T-cell (primary cell): ENCODE results near the gene RAPGEF1. TPM values are rescaled to one million over a fixed set of nuclear protein-coding genes. Genes with fewer than 3 reads are reported as not detected.

Source experiments
- ATAC-seq, 4 experiments: fragments of 200-7000 bp in 3 of 4; fragments of 150-1000 bp in 1 of 4; cut with Tn5 transposase; replicated peaks in 1 of 4; 1 replicate in 3 of 4; 2 replicates in 1 of 4; pipeline ENCODE4 v1.10.0; 2021; ENCODE audit warnings: moderate library complexity in 3 of 4, mild to moderate bottlenecking in 2 of 4, moderate number of reproducible peaks in 1 of 4
- CTCF ChIA-PET, 2 donors: fragments of 300-600 bp; sonication (Branson Sonifier 250); formaldehyde crosslinking; loops; one replicate each; lab custom pipeline; 2022; ENCODE audit warnings: antibody characterized with exemption in 2 of 2; lab: Charles Lee
- POLR2A ChIA-PET, 2 donors: fragments of 300-600 bp; sonication (Branson Sonifier 250); formaldehyde crosslinking; loops; one replicate each; lab custom pipeline; 2022; ENCODE audit warnings: antibody characterized with exemption in 2 of 2; lab: Charles Lee
- DNase-seq, 35 experiments: peaks; one replicate each; pipeline versions ENCODE4 v3.0.0 to v3.0.0-alpha.2; 2013 to 2023
- H3K27ac ChIP-seq: one replicate; pipeline ENCODE4 v1.5.1; 2013; ENCODE audit warnings: low read length
- H3K27me3 ChIP-seq, 2 experiments: replicated peaks in 1 of 2; 1 replicate in 1 of 2; 2 replicates in 1 of 2; pipeline versions ENCODE4 v1.6.1 to v1.7.0; 2013; ENCODE audit warnings: low read length in 1 of 2, mixed read lengths in 1 of 2; ENCODE audit not compliant: control insufficient read depth in 2 of 2, insufficient read depth in 2 of 2; ENCODE audit errors: extremely low read depth in 1 of 2
- H3K36me3 ChIP-seq, 2 donors: 1 replicate in 1 of 2; 2 replicates in 1 of 2; pipeline versions ENCODE4 v1.6.1 to v1.7.0; 2013; ENCODE audit warnings: low read length in 1 of 2; ENCODE audit not compliant: control insufficient read depth in 2 of 2, insufficient read depth in 1 of 2; ENCODE audit errors: extremely low read depth in 1 of 2
- H3K4me1 ChIP-seq, 2 experiments: 1 replicate in 1 of 2; 2 replicates in 1 of 2; pipeline versions ENCODE4 v1.6.1 to v1.7.0; 2013; ENCODE audit warnings: low read length in 2 of 2, mixed read lengths in 1 of 2; ENCODE audit not compliant: insufficient read depth in 2 of 2, control insufficient read depth in 1 of 2; ENCODE audit errors: extremely low read depth in 1 of 2
- H3K4me3 ChIP-seq, 2 donors: 1 replicate in 1 of 2; 2 replicates in 1 of 2; pipeline versions ENCODE4 v1.5.1 to v1.7.0; 2013; ENCODE audit warnings: mild to moderate bottlenecking in 2 of 2, low read length in 1 of 2, moderate library complexity in 1 of 2; ENCODE audit not compliant: control insufficient read depth in 1 of 2; ENCODE audit errors: extremely low read depth in 1 of 2
- H3K9me3 ChIP-seq: 2 replicates; pipeline ENCODE4 v1.7.0; 2013
- H3K27ac Mint-ChIP-seq, 2 donors: one replicate each; pipeline ENCODE4 v1.8.0; 2020 to 2021; ENCODE audit warnings: mild to moderate bottlenecking in 2 of 2, mixed read lengths in 2 of 2
- H3K27me3 Mint-ChIP-seq, 2 donors: one replicate each; pipeline ENCODE4 v1.8.0; 2021 to 2022; ENCODE audit warnings: mixed read lengths in 2 of 2
- H3K36me3 Mint-ChIP-seq: one replicate; pipeline ENCODE4 v1.8.0; 2021; ENCODE audit warnings: mixed read lengths
- H3K4me1 Mint-ChIP-seq, 3 donors: one replicate each; pipeline ENCODE4 v1.8.0; 2020 to 2022; ENCODE audit warnings: mixed read lengths in 3 of 3, mild to moderate bottlenecking in 1 of 3
- H3K4me3 Mint-ChIP-seq, 3 donors: one replicate each; pipeline ENCODE4 v1.8.0; 2020 to 2022; ENCODE audit warnings: mild to moderate bottlenecking in 3 of 3, mixed read lengths in 3 of 3, moderate library complexity in 3 of 3
- H3K9me3 Mint-ChIP-seq, 3 donors: one replicate each; pipeline ENCODE4 v1.8.0; 2020 to 2022; ENCODE audit warnings: mixed read lengths in 3 of 3
- WGBS: methylation state at CpG from one replicate; pipeline ENCODE4 v1.1.5; 2013; ENCODE audit warnings: missing lambda C conversion rate; ENCODE audit not compliant: insufficient coverage; 5-methylcytosine and 5-hydroxymethylcytosine counted together
- total RNA-seq, 35 experiments: library from RNA in 6 of 35; stranded (reverse) in 6 of 35; fragments of 120-200 nt in 1 of 35; gene quantifications; one replicate each; pipeline versions ENCODE4 v1.2.1 to v1.2.4 and lab custom pipeline; 2013 to 2026

RAPGEF1 gene
- total RNA-seq, 5 donors from 2014 or later (not counting 1 experiment from before 2014, with no cell fraction given), result 97.9 to 167 (median 139) TPM

GRCh38 chr9:131641618-131642495 lies 98.0 kb downstream of the RAPGEF1 start:
- H3K4me1 Mint-ChIP-seq, result peaks cover 0 to 40% (median 31%) of the 10 kb centered on the region in 3 donors
- WGBS, result 90% methylated on average over 15 of the region's 18 CpGs
- ChIA-PET CTCF (interaction anchor here in 1 of 2 donors (0.9 to 1.3 kb wide), 4 partner anchors 36 to 97 kb away, joined by 3 to 4 read pairs (median 4); no protein-coding TSS in a partner anchor), POLR2A (no interaction called here)
- ATAC-seq (no peak), DNase-seq (no peak)
- no peaks in the 10 kb centered on the region for H3K27me3 Mint-ChIP-seq
- H3K4me1 ChIP-seq, result peaks cover 0 to 33% of the 10 kb centered on the region in 2 experiments
- H3K27ac Mint-ChIP-seq, result peak overlapping the region; percentile 83 to 85
- H3K27ac ChIP-seq, result no peak overlapping the region
- no peak overlapping the region for H3K4me3 ChIP-seq
- H3K9me3 Mint-ChIP-seq, result no peaks in the 10 kb centered on the region
- H3K9me3 ChIP-seq, result no peaks in the 10 kb centered on the region
- H3K4me3 Mint-ChIP-seq, result no peak overlapping the region
- H3K27me3 ChIP-seq, result no peaks in the 10 kb centered on the region
- peaks cover 47% of the 10 kb centered on the region for H3K36me3 Mint-ChIP-seq
- H3K36me3 ChIP-seq, result peaks cover 25 to 64% of the 10 kb centered on the region in 2 donors

- ATAC-seq, result no peak
- WGBS, result 95% methylated on average over 3 of the region's 11 CpGs
- peaks cover 3 to 36% of the 10 kb centered on the region in 2 experiments for H3K4me1 ChIP-seq
- Mint-ChIP-seq H3K9me3 (no peaks in the 10 kb centered on the region), H3K4me1 (peaks cover 11 to 42% (median 38%) of the 10 kb centered on the region in 3 donors), H3K27ac (peak overlapping the region; percentile 31 to 40), H3K36me3 (peaks cover 40% of the 10 kb centered on the region), H3K4me3 (no peak overlapping the region), H3K27me3 (no peaks in the 10 kb centered on the region)
- H3K36me3 ChIP-seq, result peaks cover 21 to 63% of the 10 kb centered on the region in 2 donors
- H3K9me3 ChIP-seq, result no peaks in the 10 kb centered on the region
- ChIA-PET CTCF (no interaction called here), POLR2A (no interaction called here)
- no peak for DNase-seq
- no peak overlapping the region for H3K4me3 ChIP-seq
- H3K27me3 ChIP-seq, result no peaks in the 10 kb centered on the region
- no peak overlapping the region for H3K27ac ChIP-seq
Measured at GRCh38 chr9:131640438-131641137, 99.3 kb downstream of the RAPGEF1 start.

- peaks cover 5 to 36% of the 10 kb centered on the region in 2 experiments for H3K4me1 ChIP-seq
- no peaks in the 10 kb centered on the region for H3K9me3 ChIP-seq
- no peak overlapping the region for H3K4me3 ChIP-seq
- Mint-ChIP-seq H3K4me1 (peaks cover 18 to 44% (median 40%) of the 10 kb centered on the region in 3 donors), H3K36me3 (peaks cover 40% of the 10 kb centered on the region), H3K9me3 (no peaks in the 10 kb centered on the region), H3K27me3 (no peaks in the 10 kb centered on the region), H3K4me3 (no peak overlapping the region), H3K27ac (peak overlapping the region; percentile 69 to 74)
- no peak for DNase-seq
- ChIA-PET CTCF (no interaction called here), POLR2A (interaction anchor here in 1 of 2 donors (1.0 kb wide), 1 partner anchor 109 kb away, joined by 3 read pairs; no protein-coding TSS in a partner anchor)
- H3K36me3 ChIP-seq, result peaks cover 20 to 61% of the 10 kb centered on the region in 2 donors
- ATAC-seq, result no peak
- no peaks in the 10 kb centered on the region for H3K27me3 ChIP-seq
- 87% methylated on average over 5 of the region's 9 CpGs for WGBS
- H3K27ac ChIP-seq, result no peak overlapping the region
Measured at GRCh38 chr9:131639769-131640437, 100.0 kb downstream of the RAPGEF1 start.

- Histone ChIP-seq H3K27me3 (no peaks in the 10 kb centered on the region), H3K4me1 (peaks cover 6 to 19% of the 10 kb centered on the region in 2 experiments), H3K4me3 (no peak overlapping the region), H3K27ac (peak overlapping the region; percentile 80), H3K36me3 (peaks cover 11 to 59% of the 10 kb centered on the region in 2 donors), H3K9me3 (no peaks in the 10 kb centered on the region)
- Mint-ChIP-seq H3K27me3 (no peaks in the 10 kb centered on the region), H3K4me3 (no peak overlapping the region), H3K9me3 (no peaks in the 10 kb centered on the region), H3K27ac (peak overlapping the region; percentile 86 to 88), H3K36me3 (peaks cover 36% of the 10 kb centered on the region), H3K4me1 (peaks cover 18 to 33% (median 31%) of the 10 kb centered on the region in 3 donors)
- ATAC-seq (no peak), DNase-seq (no peak)
- WGBS, result 100% methylated on average over 2 of the region's 6 CpGs
- ChIA-PET CTCF (interaction anchor here in 1 of 2 donors (0.6 kb wide), 1 partner anchor 14 kb away, joined by 3 read pairs; no protein-coding TSS in a partner anchor), POLR2A (no interaction called here)
Measured at GRCh38 chr9:131636593-131636992, 103.3 kb downstream of the RAPGEF1 start.

- H3K27ac Mint-ChIP-seq, result peak overlapping the region; percentile 86 to 88
- peak overlapping the region; percentile 80 for H3K27ac ChIP-seq
Measured at GRCh38 chr9:131635892-131636291, 104.0 kb downstream of the RAPGEF1 start.

More at GRCh38 chr9:131635892-131636291, 104.0 kb downstream of the RAPGEF1 start:
- Histone ChIP-seq H3K4me1 (peaks cover 6 to 20% of the 10 kb centered on the region in 2 experiments), H3K9me3 (no peaks in the 10 kb centered on the region), H3K36me3 (peaks cover 14 to 61% of the 10 kb centered on the region in 2 donors), H3K4me3 (no peak overlapping the region), H3K27me3 (no peaks in the 10 kb centered on the region)
- Mint-ChIP-seq H3K4me3 (no peak overlapping the region), H3K4me1 (peaks cover 18 to 33% (median 29%) of the 10 kb centered on the region in 3 donors), H3K9me3 (no peaks in the 10 kb centered on the region), H3K36me3 (peaks cover 38% of the 10 kb centered on the region), H3K27me3 (no peaks in the 10 kb centered on the region)
- 90% methylated on average over 3 of the region's 5 CpGs for WGBS
- ChIA-PET CTCF (interaction anchor here in 1 of 2 donors (0.6 to 1.6 kb wide), 8 partner anchors 13 to 394 kb away, joined by 3 to 5 read pairs (median 3); no protein-coding TSS in a partner anchor), POLR2A (no interaction called here)
- DNase-seq (no peak), ATAC-seq (peak in 2 of 4 experiments; percentile 5 to 12)
